Measurements from ENCODE around the gene SLC12A8.

GRCh38 chr3:125142420-125142778 lies 70.1 kb downstream of the SLC12A8 start:
- TF ChIP-seq, protein P1, sequence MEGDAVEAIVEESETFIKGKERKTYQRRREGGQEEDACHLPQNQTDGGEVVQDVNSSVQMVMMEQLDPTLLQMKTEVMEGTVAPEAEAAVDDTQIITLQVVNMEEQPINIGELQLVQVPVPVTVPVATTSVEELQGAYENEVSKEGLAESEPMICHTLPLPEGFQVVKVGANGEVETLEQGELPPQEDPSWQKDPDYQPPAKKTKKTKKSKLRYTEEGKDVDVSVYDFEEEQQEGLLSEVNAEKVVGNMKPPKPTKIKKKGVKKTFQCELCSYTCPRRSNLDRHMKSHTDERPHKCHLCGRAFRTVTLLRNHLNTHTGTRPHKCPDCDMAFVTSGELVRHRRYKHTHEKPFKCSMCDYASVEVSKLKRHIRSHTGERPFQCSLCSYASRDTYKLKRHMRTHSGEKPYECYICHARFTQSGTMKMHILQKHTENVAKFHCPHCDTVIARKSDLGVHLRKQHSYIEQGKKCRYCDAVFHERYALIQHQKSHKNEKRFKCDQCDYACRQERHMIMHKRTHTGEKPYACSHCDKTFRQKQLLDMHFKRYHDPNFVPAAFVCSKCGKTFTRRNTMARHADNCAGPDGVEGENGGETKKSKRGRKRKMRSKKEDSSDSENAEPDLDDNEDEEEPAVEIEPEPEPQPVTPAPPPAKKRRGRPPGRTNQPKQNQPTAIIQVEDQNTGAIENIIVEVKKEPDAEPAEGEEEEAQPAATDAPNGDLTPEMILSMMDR (IDR thresholded peaks at IDR 0.05 in 8 of 11, conservative IDR thresholded peaks at IDR 0.05 in 3 of 11): no peak
- TF ChIP-seq POLR2AphosphoS5 (IDR thresholded peaks at IDR 0.05): no peak
- no peak for TF ChIP-seq POLR2A (IDR thresholded peaks at IDR 0.05)
